HCT116 (cell line): ENCODE data around the gene RP9. TPM values are rescaled to one million over a fixed set of nuclear protein-coding genes. Genes with fewer than 3 reads are reported as not detected.

Experiments
- ATAC-seq: fragments of 200-7000 bp; cut with Tn5 transposase; 2 replicates; pipeline ENCODE4 v1.9.1; 2020; ENCODE audit warnings: mild to moderate bottlenecking, moderate library complexity
- BruUV-seq: library from RNA; stranded (reverse); fragments of 400-500 nt; replicated peaks from 2 replicates; lab custom pipeline; 2021; lab: Mats Ljungman, UMichigan
- CTCF ChIA-PET: fragments of 300-600 bp; sonication (Branson Sonifier 250); formaldehyde crosslinking; loops from one replicate; lab custom pipeline; 2021; ENCODE audit warnings: antibody characterized with exemption; lab: Charles Lee
- POLR2A ChIA-PET: fragments of 300-600, 350-600 bp; sonication (Branson Sonifier 250); formaldehyde crosslinking; loops from one replicate; lab custom pipeline; 2021; ENCODE audit warnings: antibody characterized with exemption; lab: Charles Lee
- RAD21 ChIA-PET, 2 experiments: fragments of 300-600 bp; sonication (Branson Sonifier 250); formaldehyde crosslinking; loops; one replicate each; lab custom pipeline; 2023; ENCODE audit warnings: low total read pairs in 2 of 2; ENCODE audit not compliant: uncharacterized antibody in 2 of 2, unreplicated experiment in 2 of 2, low non-redundant PET in 1 of 2; lab: Charles Lee
- DNase-seq: peaks from one replicate; pipeline ENCODE4 v3.0.0-alpha.2; 2010; ENCODE audit warnings: low read depth, low spot score
- H2AFZ ChIP-seq: fragments of 200-600 bp; shearing (Covaris generic), sonication (generic); 2 replicates; pipeline ENCODE4 v1.6.1; 2017; ENCODE audit warnings: low read depth, mixed run types, mixed read lengths, antibody characterized with exemption, low read length; ENCODE audit not compliant: poor library complexity, severe bottlenecking
- H3K27ac ChIP-seq: 2 replicates; pipeline ENCODE4 v1.5.1; 2012; ENCODE audit warnings: low read depth, low read length
- H3K27me3 ChIP-seq: fragments of 200-600 bp; sonication (generic); 2 replicates; pipeline ENCODE4 v1.6.1; 2016; ENCODE audit warnings: mixed run types, low read length, mixed read lengths; ENCODE audit not compliant: insufficient read depth
- H3K36me3 ChIP-seq, 2 experiments: fragments of 200-500 bp in 1 of 2; fragments of 200-600 bp in 1 of 2; sonication (Bioruptor generic) in 1 of 2; sonication (generic) in 1 of 2; 2 replicates each; pipeline versions ENCODE4 v1.5.1 to v1.6.1; 2014 to 2016; ENCODE audit warnings: low read length in 2 of 2, inconsistent platforms in 1 of 2, mixed read lengths in 1 of 2, mixed run types in 1 of 2; ENCODE audit not compliant: insufficient read depth in 2 of 2, control insufficient read depth in 1 of 2
- H3K4me1 ChIP-seq, 2 experiments: fragments of 200-600 bp in 1 of 2; sonication (generic) in 1 of 2; 2 replicates each; pipeline versions ENCODE4 v1.5.1 to v1.6.1; 2012 to 2017; ENCODE audit warnings: low read length in 2 of 2, inconsistent platforms in 1 of 2, mild to moderate bottlenecking in 1 of 2, mixed read lengths in 1 of 2, mixed run types in 1 of 2, moderate library complexity in 1 of 2; ENCODE audit not compliant: insufficient read depth in 2 of 2, control insufficient read depth in 1 of 2
- H3K4me2 ChIP-seq: fragments of 200-600 bp; sonication (generic); 2 replicates; pipeline ENCODE4 v1.6.1; 2017; ENCODE audit warnings: mixed run types, low read length, mixed read lengths
- H3K4me3 ChIP-seq, 2 experiments: fragments of 200-600 bp in 1 of 2; sonication (generic) in 1 of 2; replicated peaks in 1 of 2; 2 replicates each; pipeline ENCODE4 v1.5.1; 2011 to 2016; ENCODE audit warnings: low read length in 2 of 2, control low read depth in 1 of 2, low read depth in 1 of 2, mild to moderate bottlenecking in 1 of 2, mixed read lengths in 1 of 2, mixed run types in 1 of 2
- H3K79me2 ChIP-seq: fragments of 200-600 bp; sonication (generic); 2 replicates; pipeline ENCODE4 v1.6.1; 2017; ENCODE audit warnings: mild to moderate bottlenecking, mixed run types, low read length, moderate library complexity, mixed read lengths; ENCODE audit not compliant: insufficient read depth
- H3K9ac ChIP-seq: fragments of 200-600 bp; sonication (generic); 2 replicates; pipeline ENCODE4 v1.6.1; 2016; ENCODE audit warnings: low read length, mixed read lengths
- H3K9me2 ChIP-seq: fragments of 200-600 bp; sonication (generic), shearing (Covaris generic); 2 replicates; pipeline ENCODE4 v1.6.1; 2017; ENCODE audit warnings: mixed run types, mild to moderate bottlenecking, moderate library complexity; ENCODE audit not compliant: insufficient read depth
- H3K9me3 ChIP-seq, 2 experiments: fragments of 200-500 bp in 1 of 2; fragments of 200-600 bp in 1 of 2; sonication (Bioruptor generic) in 1 of 2; sonication (generic) in 1 of 2; 2 replicates each; pipeline ENCODE4 v1.6.1; 2014 to 2017; ENCODE audit warnings: low read length in 2 of 2, mixed read lengths in 2 of 2, inconsistent platforms in 1 of 2, low read depth in 1 of 2, mild to moderate bottlenecking in 1 of 2, mixed run types in 1 of 2, moderate library complexity in 1 of 2; ENCODE audit not compliant: control insufficient read depth in 1 of 2, insufficient read depth in 1 of 2
- H4K20me1 ChIP-seq: fragments of 200-600 bp; sonication (generic), shearing (Covaris generic); 2 replicates; pipeline ENCODE4 v1.6.1; 2017; ENCODE audit warnings: mixed run types, mild to moderate bottlenecking, moderate library complexity; ENCODE audit not compliant: insufficient read depth
- ATF3 ChIP-seq: IDR thresholded peaks from 2 replicates; pipeline ENCODE4 v1.6.1; 2012
- CBX3 ChIP-seq: IDR thresholded peaks from 2 replicates; pipeline ENCODE4 v1.6.1; 2012; ENCODE audit warnings: low read depth
- CEBPB ChIP-seq: IDR thresholded peaks from 2 replicates; pipeline ENCODE4 v1.6.1; 2012; ENCODE audit warnings: low read depth
- CTCF ChIP-seq, 3 experiments: fragments of 200-600 bp in 1 of 3; sonication (generic) in 1 of 3; IDR thresholded peaks in 2 of 3; conservative IDR thresholded peaks in 1 of 3; 2 replicates each; pipeline ENCODE4 v1.5.1; 2012 to 2017; ENCODE audit warnings: low read depth in 2 of 3, low read length in 2 of 3, antibody characterized with exemption in 1 of 3, borderline replicate concordance in 1 of 3, control low read depth in 1 of 3, mild to moderate bottlenecking in 1 of 3, mixed read lengths in 1 of 3, mixed run types in 1 of 3, moderate library complexity in 1 of 3; ENCODE audit not compliant: insufficient read depth in 1 of 3
- EZH2 ChIP-seq: fragments of 200-600 bp; sonication (generic); IDR thresholded peaks from 2 replicates; pipeline ENCODE4 v1.6.1; 2017; ENCODE audit warnings: antibody characterized with exemption, mixed run types
- EZH2phosphoT487 ChIP-seq: fragments of 200-600 bp; IDR thresholded peaks from 2 replicates; pipeline ENCODE4 v1.6.1; 2018; ENCODE audit warnings: antibody characterized with exemption, borderline replicate concordance
- RAD21 ChIP-seq: IDR thresholded peaks from 2 replicates; pipeline ENCODE4 v1.6.1; 2012; ENCODE audit warnings: low read depth, mild to moderate bottlenecking
- ZNF274 ChIP-seq: fragments of 200-500 bp; sonication (Bioruptor generic); IDR thresholded peaks from 2 replicates; pipeline ENCODE4 v1.6.1; 2014; ENCODE audit warnings: mild to moderate bottlenecking, low read depth, low read length, inconsistent platforms
- intact Hi-C: fragments of 100-400 bp; cut with micrococcal nuclease; formaldehyde crosslinking; loops from 2 replicates; pipeline ENCODE4 v1.10.0; 2022
- total RNA-seq: library from RNA; stranded (reverse); gene quantifications from one replicate; pipeline ENCODE4 v1.2.1, GENCODE V29; 2021; ENCODE audit not compliant: unreplicated experiment

RP9 gene
- total RNA-seq, 1 experiment from 2014 or later, result 14.2 TPM

GRCh38 chr7:33070831-33071230 is 38.4 kb downstream of the RP9 start:
- ATAC-seq, result no peak
- no peaks in the 10 kb centered on the region for H3K79me2 ChIP-seq
- no peak overlapping the region for H2AFZ ChIP-seq
- no peak overlapping the region for H3K27ac ChIP-seq
- intact Hi-C loops, result no loop called here
- no peaks in the 10 kb centered on the region for H3K9me2 ChIP-seq
- H3K9ac ChIP-seq, result no peak overlapping the region
- RAD21 ChIA-PET, result no interaction called here
- CTCF ChIA-PET, result no interaction called here
- BruUV-seq, result no TSS peak
- H3K36me3 ChIP-seq, result no peaks in the 10 kb centered on the region
- H4K20me1 ChIP-seq, result no peaks in the 10 kb centered on the region
- H3K4me1 ChIP-seq, result no peaks in the 10 kb centered on the region
- no peak overlapping the region for H3K4me3 ChIP-seq
- TF ChIP-seq ATF3, result no peak
- TF ChIP-seq RAD21, result no peak
- no peak for TF ChIP-seq CEBPB
- no peak for TF ChIP-seq EZH2phosphoT487
- TF ChIP-seq EZH2, result no peak
- TF ChIP-seq ZNF274, result no peak
- no peak for TF ChIP-seq CTCF (IDR thresholded peaks at IDR 0.05 in 2 of 3, conservative IDR thresholded peaks at IDR 0.05 in 1 of 3; ENCODE audit: borderline replicate concordance in 1 of 3, insufficient read depth in 1 of 3, low read depth in 2 of 3, low read length in 2 of 3)
- POLR2A ChIA-PET, result no interaction called here
- DNase-seq, result no peak
- H3K27me3 ChIP-seq, result no peaks in the 10 kb centered on the region
- H3K4me2 ChIP-seq, result no peak overlapping the region
- H3K9me3 ChIP-seq, result peaks cover 10 to 14% of the 10 kb centered on the region in 2 experiments; a peak in 2 of 4 replicates

- ATAC-seq (no peak), DNase-seq (no peak)
- Histone ChIP-seq H3K27ac (no peak overlapping the region), H3K9me3 (peaks cover 12 to 14% of the 10 kb centered on the region in 2 experiments; a peak in 2 of 4 replicates), H3K79me2 (no peaks in the 10 kb centered on the region), H3K27me3 (no peaks in the 10 kb centered on the region), H3K9me2 (no peaks in the 10 kb centered on the region), H3K4me1 (no peaks in the 10 kb centered on the region), H4K20me1 (no peaks in the 10 kb centered on the region), H3K4me3 (no peak overlapping the region), H2AFZ (no peak overlapping the region), H3K36me3 (no peaks in the 10 kb centered on the region), H3K9ac (no peak overlapping the region), H3K4me2 (no peak overlapping the region)
- intact Hi-C loops, result no loop called here
- TF ChIP-seq EZH2 (no peak), CBX3 (peak; percentile 31; the same call in 1 of the 2 replicates)
- no TSS peak for BruUV-seq
- ChIA-PET CTCF (no interaction called here), POLR2A (no interaction called here), RAD21 (no interaction called here)
These were observed 38.9 kb downstream of the RP9 start for GRCh38 chr7:33070277-33070676.
